Upper lobe of left lung (tissue), 6 donors: ENCODE data around the gene UGT1A5. TPM values are rescaled to one million over a fixed set of nuclear protein-coding genes. Genes with fewer than 3 reads are reported as not detected.

Experiments
- ATAC-seq, 2 donors: fragments of 200-7000 bp; cut with Tn5 transposase; one replicate each; pipeline ENCODE4 v1.9.1; 2022; ENCODE audit warnings: mild to moderate bottlenecking in 2 of 2, moderate library complexity in 2 of 2; ENCODE audit not compliant: low FRiP score in 2 of 2
- DNase-seq, 2 donors: peaks; one replicate each; pipeline ENCODE4 v3.0.0-alpha.2; 2019 to 2020
- H3K27ac ChIP-seq, 4 donors: fragments of 200-600 bp; sonication (generic); one replicate each; pipeline ENCODE4 v1.5.1; 2016 to 2019
- H3K27me3 ChIP-seq, 4 donors: fragments of 200-600 bp; sonication (generic); one replicate each; pipeline ENCODE4 v1.5.1; 2017 to 2019
- H3K36me3 ChIP-seq, 4 donors: fragments of 200-600 bp; sonication (generic); one replicate each; pipeline ENCODE4 v1.5.1; 2016 to 2019
- H3K4me1 ChIP-seq, 4 donors: fragments of 200-600 bp; sonication (generic); one replicate each; pipeline ENCODE4 v1.5.1; 2018 to 2019
- H3K4me3 ChIP-seq, 4 donors: fragments of 200-600 bp; sonication (generic); one replicate each; pipeline ENCODE4 v1.5.1; 2017 to 2019; ENCODE audit warnings: mild to moderate bottlenecking in 2 of 4, moderate library complexity in 1 of 4
- H3K9me3 ChIP-seq, 4 donors: fragments of 200-600 bp; sonication (generic); one replicate each; pipeline ENCODE4 v1.5.1; 2018 to 2019
- EP300 ChIP-seq, 4 donors: sonication (generic); formaldehyde crosslinking; IDR thresholded peaks; one replicate each; pipeline ENCODE4 v1.5.1; 2017; ENCODE audit warnings: antibody characterized with exemption in 4 of 4, control low read depth in 2 of 4
- POLR2A ChIP-seq, 4 donors: fragments of 450-650 bp; IDR thresholded peaks; one replicate each; pipeline ENCODE4 v1.5.1; 2016 to 2017; ENCODE audit warnings: antibody characterized with exemption in 4 of 4, mild to moderate bottlenecking in 2 of 4
- POLR2AphosphoS5 ChIP-seq, 2 donors: sonication (generic); formaldehyde crosslinking; IDR thresholded peaks; one replicate each; pipeline ENCODE4 v1.5.1; 2017; ENCODE audit warnings: antibody characterized with exemption in 2 of 2
- WGBS, 2 donors: methylation state at CpG; one replicate each; pipeline ENCODE4 v1.1.5; 2017 to 2018; 5-methylcytosine and 5-hydroxymethylcytosine counted together
- total RNA-seq, 6 donors: library from RNA; depleted of rRNA in 4 of 6; stranded (reverse); fragments of >200 nt in 4 of 6; gene quantifications; one replicate each; pipeline versions ENCODE4 v1.1.0 to v1.2.1, GENCODE V29; 2016 to 2021
- TF ChIP-seq, protein P1 (sequence below), 6 experiments: fragments of 450-650 bp in 4 of 6; fragments of 200-600 bp in 2 of 6; sonication (generic) in 2 of 6; IDR thresholded peaks; one replicate each; pipeline ENCODE4 v1.5.1; 2016 to 2019; ENCODE audit warnings: antibody characterized with exemption in 6 of 6
- donor health status: DM: no; HTN: no; CAD: no; lungs with moderate emphysema.
- donor health status: DM: no; HTN: yes; CAD: no; lungs with severe emphysema.

Gene UGT1A5
- total RNA-seq, 6 donors from 2014 or later: 1.0 TPM; not detected in 5

GRCh38 chr2:233707940-233708644, 4.6 kb upstream of the UGT1A5 start:
- Histone ChIP-seq H3K9me3 (no peaks in the 10 kb centered on the region), H3K27me3 (no peaks in the 10 kb centered on the region), H3K4me3 (no peak overlapping the region), H3K27ac (no peak overlapping the region), H3K4me1 (no peaks in the 10 kb centered on the region), H3K36me3 (no peaks in the 10 kb centered on the region)
- TF ChIP-seq, protein P1, sequence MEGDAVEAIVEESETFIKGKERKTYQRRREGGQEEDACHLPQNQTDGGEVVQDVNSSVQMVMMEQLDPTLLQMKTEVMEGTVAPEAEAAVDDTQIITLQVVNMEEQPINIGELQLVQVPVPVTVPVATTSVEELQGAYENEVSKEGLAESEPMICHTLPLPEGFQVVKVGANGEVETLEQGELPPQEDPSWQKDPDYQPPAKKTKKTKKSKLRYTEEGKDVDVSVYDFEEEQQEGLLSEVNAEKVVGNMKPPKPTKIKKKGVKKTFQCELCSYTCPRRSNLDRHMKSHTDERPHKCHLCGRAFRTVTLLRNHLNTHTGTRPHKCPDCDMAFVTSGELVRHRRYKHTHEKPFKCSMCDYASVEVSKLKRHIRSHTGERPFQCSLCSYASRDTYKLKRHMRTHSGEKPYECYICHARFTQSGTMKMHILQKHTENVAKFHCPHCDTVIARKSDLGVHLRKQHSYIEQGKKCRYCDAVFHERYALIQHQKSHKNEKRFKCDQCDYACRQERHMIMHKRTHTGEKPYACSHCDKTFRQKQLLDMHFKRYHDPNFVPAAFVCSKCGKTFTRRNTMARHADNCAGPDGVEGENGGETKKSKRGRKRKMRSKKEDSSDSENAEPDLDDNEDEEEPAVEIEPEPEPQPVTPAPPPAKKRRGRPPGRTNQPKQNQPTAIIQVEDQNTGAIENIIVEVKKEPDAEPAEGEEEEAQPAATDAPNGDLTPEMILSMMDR (IDR thresholded peaks at IDR 0.05): no peak
- TF ChIP-seq POLR2A (IDR thresholded peaks at IDR 0.05) (no peak), POLR2AphosphoS5 (IDR thresholded peaks at IDR 0.05) (no peak), EP300 (IDR thresholded peaks at IDR 0.05) (no peak)
- DNase-seq (no peak), ATAC-seq (no peak)
- 75 to 80% methylated on average over 10 of the region's 10 CpGs for whole genome bisulfite sequencing, 2 donors

DNA sequence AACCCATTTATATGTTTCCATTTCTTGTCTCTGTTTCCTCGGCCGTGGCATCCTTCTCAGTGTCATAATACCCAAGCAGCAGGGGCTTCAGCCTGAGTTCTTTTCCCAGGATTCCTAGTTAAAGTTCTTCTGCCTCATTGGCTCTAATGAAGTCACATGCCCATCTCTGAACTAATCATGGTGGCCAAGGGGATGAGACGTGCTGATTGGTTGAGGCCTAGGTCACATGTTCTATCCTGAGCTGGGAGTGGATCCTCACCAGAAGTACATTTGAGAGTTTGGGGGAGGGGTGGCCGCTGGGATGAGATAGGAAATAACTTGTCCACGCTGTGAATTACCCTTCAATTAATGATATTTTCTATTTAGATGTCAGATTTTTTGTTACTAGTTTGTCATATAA, 3.8 kb upstream of the UGT1A5 start:
- H3K9me3 ChIP-seq: no peaks in the 10 kb centered on the region
- H3K36me3 ChIP-seq: no peaks in the 10 kb centered on the region
- ATAC-seq (no peak), DNase-seq (no peak)
- no peak overlapping the region for H3K27ac ChIP-seq
- no peaks in the 10 kb centered on the region for H3K27me3 ChIP-seq
- H3K4me1 ChIP-seq: no peaks in the 10 kb centered on the region
- H3K4me3 ChIP-seq: no peak overlapping the region
- TF ChIP-seq EP300 (IDR thresholded peaks at IDR 0.05) (no peak), POLR2A (IDR thresholded peaks at IDR 0.05) (no peak), POLR2AphosphoS5 (IDR thresholded peaks at IDR 0.05) (no peak)
- TF ChIP-seq, protein P1 (IDR thresholded peaks at IDR 0.05): no peak
- 80 to 91% methylated on average over 5 of the region's 5 CpGs for WGBS, 2 donors

- WGBS, 2 donors: 27 to 38% methylated on average over 10 to 11 of the region's 11 CpGs
- no peaks in the 10 kb centered on the region for H3K9me3 ChIP-seq
- H3K36me3 ChIP-seq: no peaks in the 10 kb centered on the region
- H3K4me3 ChIP-seq: no peak overlapping the region
- no peaks in the 10 kb centered on the region for H3K27me3 ChIP-seq
- TF ChIP-seq, protein P1 (IDR thresholded peaks at IDR 0.05): peak; percentile 58 to 83 (median 72)
- TF ChIP-seq EP300 (IDR thresholded peaks at IDR 0.05): no peak
- DNase-seq (peak in 1 of 2 donors; percentile 76), ATAC-seq (peak; percentile 71 to 86)
- no peaks in the 10 kb centered on the region for H3K4me1 ChIP-seq
- H3K27ac ChIP-seq: no peak overlapping the region
These were observed 1.2 kb upstream of the UGT1A5 start for GRCh38 chr2:233711312-233712008.

- H3K4me3 ChIP-seq: no peak overlapping the region
- H3K27me3 ChIP-seq: no peaks in the 10 kb centered on the region
- TF ChIP-seq, protein P1 (IDR thresholded peaks at IDR 0.05): no peak
- TF ChIP-seq POLR2A (IDR thresholded peaks at IDR 0.05) (no peak), POLR2AphosphoS5 (IDR thresholded peaks at IDR 0.05) (no peak), EP300 (IDR thresholded peaks at IDR 0.05) (no peak)
- DNase-seq (no peak), ATAC-seq (no peak)
- H3K9me3 ChIP-seq: no peaks in the 10 kb centered on the region
- no peak overlapping the region for H3K27ac ChIP-seq
- WGBS, 2 donors: 75 to 76% methylated on average over 7 of the region's 7 CpGs
- no peaks in the 10 kb centered on the region for H3K4me1 ChIP-seq
- H3K36me3 ChIP-seq: no peaks in the 10 kb centered on the region
These were observed 532 bp downstream of the UGT1A5 start for GRCh38 chr2:233713262-233713615.
